ENCODE results near the gene CCDC78. TPM values are rescaled to one million over a fixed set of nuclear protein-coding genes. Genes with fewer than 3 reads are reported as not detected.
A peak's percentile ranks its signal among the peaks of the same experiment; 100 is the strongest.
"Not testable (repeated sequence)": the region's sequence is repeated elsewhere in the genome, so short reads cannot be mapped to it uniquely, and the experiment has no call there.

The CCDC78 gene
- total RNA-seq, 1 donor from 2014 or later = 0.38 TPM

GRCh38 chr16:714558-715476 lies 11.4 kb downstream of the CCDC78 start, which contains the start of gene METRN:
Gene METRN, plus strand, starts transcription at chr16:715118. Its CDS starts 172 bp downstream, at chr16:715290.
- DNase-seq (ENCODE audit: low spot score) (peak; percentile 92), ATAC-seq (peak; percentile 83)

- ATAC-seq (no peak), DNase-seq (ENCODE audit: low spot score) (no peak)
Measured at GRCh38 chr16:714079-714478, 12.2 kb downstream of the CCDC78 start.

GRCh38 chr16:712740-713250 lies 13.4 kb downstream of the CCDC78 start:
- DNase-seq (ENCODE audit: low spot score); ATAC-seq: not testable (repeated sequence)

- ATAC-seq = peak; percentile 64
- DNase-seq (ENCODE audit: low spot score) = peak; percentile 78
Measured at GRCh38 chr16:711548-712320, 14.5 kb downstream of the CCDC78 start.

GRCh38 chr16:711084-711483 lies 15.2 kb downstream of the CCDC78 start:
- DNase-seq (ENCODE audit: low spot score) (no peak), ATAC-seq (no peak)

- ATAC-seq = no peak
- DNase-seq (ENCODE audit: low spot score) = no peak
Measured at GRCh38 chr16:710500-711075, 15.7 kb downstream of the CCDC78 start.

- ATAC-seq (no peak), DNase-seq (ENCODE audit: low spot score) (no peak)
Measured at GRCh38 chr16:709566-710499, 16.4 kb downstream of the CCDC78 start.

GRCh38 chr16:708959-709358 lies 17.3 kb downstream of the CCDC78 start:
- DNase-seq (ENCODE audit: low spot score) = no peak
- ATAC-seq = no peak

GRCh38 chr16:708019-708418 lies 18.2 kb downstream of the CCDC78 start:
- DNase-seq (ENCODE audit: low spot score) (no peak), ATAC-seq (no peak)

- DNase-seq (ENCODE audit: low spot score) (no peak), ATAC-seq (no peak)
Measured at GRCh38 chr16:707062-707538, 19.1 kb downstream of the CCDC78 start.

GRCh38 chr16:706189-707061 lies 19.8 kb downstream of the CCDC78 start:
- DNase-seq (ENCODE audit: low spot score) (no peak), ATAC-seq (no peak)

GRCh38 chr16:705431-706188 lies 20.6 kb downstream of the CCDC78 start, which contains the start of gene FBXL16:
Gene FBXL16, minus strand, starts transcription at chr16:705801. Its CDS starts 8,396 bp downstream, at chr16:697405.
- DNase-seq (ENCODE audit: low spot score) (no peak), ATAC-seq (no peak)

GRCh38 chr16:704552-705380 lies 21.5 kb downstream of the CCDC78 start:
- no peak for ATAC-seq
- no peak for DNase-seq (ENCODE audit: low spot score)

GRCh38 chr16:704047-704446 lies 22.2 kb downstream of the CCDC78 start:
- no peak for ATAC-seq
- no peak for DNase-seq (ENCODE audit: low spot score)

GRCh38 chr16:703406-703805 lies 22.8 kb downstream of the CCDC78 start:
- no peak for ATAC-seq
- no peak for DNase-seq (ENCODE audit: low spot score)

GRCh38 chr16:702341-702740 lies 23.9 kb downstream of the CCDC78 start:
- DNase-seq (ENCODE audit: low spot score) (no peak), ATAC-seq (no peak)
